ENCODE data around the gene ERP27. TPM values are rescaled to one million over a fixed set of nuclear protein-coding genes. Genes with fewer than 3 reads are reported as not detected.

Gene ERP27
- total and polyA plus RNA-seq, 10 donors = 1.3 to 6.4 (median 3.8) TPM

GRCh38 chr12:14942196-14942931 lies 4.0 kb upstream of the ERP27 start:
- Histone ChIP-seq H3K27me3 (replicated peaks in 1 of 7) (no peaks in the 10 kb centered on the region), H3K36me3 (peaks cover 2 to 81% (median 67%) of the 10 kb centered on the region in 6 donors), H3K4me1 (peaks cover 0 to 62% (median 13%) of the 10 kb centered on the region in 6 donors), H3K9me3 (no peaks in the 10 kb centered on the region), H3K4me3 (no peak overlapping the region), H3K27ac (peak overlapping the region in 1 of 8 donors; percentile 1)
- DNase-seq = no peak
- TF ChIP-seq POLR2A (IDR thresholded peaks at IDR 0.05) (no peak), POLR2AphosphoS5 (IDR thresholded peaks at IDR 0.05) (peak in 1 of 3 donors; percentile 50), CTCF (IDR thresholded peaks at IDR 0.05 in 8 of 11, conservative IDR thresholded peaks at IDR 0.05 in 3 of 11) (no peak)
- WGBS, 5 donors = 85 to 94% (median 93%) methylated on average over 12 of the region's 12 CpGs
- intact Hi-C loops (cut with DNase I; ENCODE audit: low total_unique reads) = no loop called here

GRCh38 chr12:14941369-14941768 lies 3.0 kb upstream of the ERP27 start:
- no peak overlapping the region for H3K27ac ChIP-seq

GRCh38 chr12:14937689-14938088 lies 648 bp downstream of the ERP27 start:
- Histone ChIP-seq H3K27ac (peak overlapping the region in 1 of 8 donors; percentile 37), H3K4me3 (no peak overlapping the region), H3K36me3 (peaks cover 0 to 77% (median 24%) of the 10 kb centered on the region in 6 donors), H3K9me3 (no peaks in the 10 kb centered on the region), H3K4me1 (peaks cover 0 to 45% (median 3%) of the 10 kb centered on the region in 6 donors), H3K27me3 (replicated peaks in 1 of 7) (no peaks in the 10 kb centered on the region)
- DNase-seq = no peak
- intact Hi-C loops (cut with DNase I; ENCODE audit: low total_unique reads) = no loop called here
- TF ChIP-seq CTCF (IDR thresholded peaks at IDR 0.05 in 8 of 11, conservative IDR thresholded peaks at IDR 0.05 in 3 of 11) (peak in 6 of 11 experiments; percentile 23 to 47 (median 32)), POLR2AphosphoS5 (IDR thresholded peaks at IDR 0.05) (no peak)
- WGBS, 5 donors = 53 to 92% (median 63%) methylated on average over 1 of the region's 1 CpG

More at GRCh38 chr12:14941369-14941768, 3.0 kb upstream of the ERP27 start:
- intact Hi-C loops (cut with DNase I; ENCODE audit: low total_unique reads) = no loop called here
- no peak for TF ChIP-seq POLR2A (IDR thresholded peaks at IDR 0.05)
- Histone ChIP-seq H3K9me3 (no peaks in the 10 kb centered on the region), H3K27me3 (replicated peaks in 1 of 7) (no peaks in the 10 kb centered on the region), H3K4me3 (no peak overlapping the region), H3K4me1 (peaks cover 0 to 53% (median 4%) of the 10 kb centered on the region in 6 donors), H3K36me3 (peaks cover 2 to 81% (median 57%) of the 10 kb centered on the region in 6 donors)
- WGBS, 5 donors = 91 to 100% (median 97%) methylated on average over 2 of the region's 2 CpGs
- no peak for DNase-seq

GRCh38 chr12:14937014-14937413 lies 1.3 kb downstream of the ERP27 start:
- WGBS, 5 donors = 91 to 98% (median 95%) methylated on average over 3 of the region's 3 CpGs
- no peak for TF ChIP-seq POLR2A (IDR thresholded peaks at IDR 0.05)
- TF ChIP-seq CTCF (IDR thresholded peaks at IDR 0.05 in 8 of 11, conservative IDR thresholded peaks at IDR 0.05 in 3 of 11) = no peak
- no peak for TF ChIP-seq POLR2AphosphoS5 (IDR thresholded peaks at IDR 0.05)
- intact Hi-C loops (cut with DNase I; ENCODE audit: low total_unique reads) = no loop called here

More at GRCh38 chr12:14937014-14937413, 1.3 kb downstream of the ERP27 start:
- Histone ChIP-seq H3K4me3 (no peak overlapping the region), H3K4me1 (peaks cover 0 to 45% (median 3%) of the 10 kb centered on the region in 6 donors), H3K9me3 (no peaks in the 10 kb centered on the region), H3K27me3 (replicated peaks in 1 of 7) (no peaks in the 10 kb centered on the region), H3K27ac (peak overlapping the region in 1 of 8 donors; percentile 37), H3K36me3 (peaks cover 0 to 77% (median 19%) of the 10 kb centered on the region in 6 donors)
- DNase-seq = no peak
